GM19238 (cell line): Measurements from ENCODE around the gene CNNM4.

Experiments used
- DNase-seq: peaks from one replicate; pipeline ENCODE4 v3.0.0; 2011; ENCODE audit warnings: low spot score; ENCODE audit not compliant: insufficient read length

CNNM4 gene

DNA sequence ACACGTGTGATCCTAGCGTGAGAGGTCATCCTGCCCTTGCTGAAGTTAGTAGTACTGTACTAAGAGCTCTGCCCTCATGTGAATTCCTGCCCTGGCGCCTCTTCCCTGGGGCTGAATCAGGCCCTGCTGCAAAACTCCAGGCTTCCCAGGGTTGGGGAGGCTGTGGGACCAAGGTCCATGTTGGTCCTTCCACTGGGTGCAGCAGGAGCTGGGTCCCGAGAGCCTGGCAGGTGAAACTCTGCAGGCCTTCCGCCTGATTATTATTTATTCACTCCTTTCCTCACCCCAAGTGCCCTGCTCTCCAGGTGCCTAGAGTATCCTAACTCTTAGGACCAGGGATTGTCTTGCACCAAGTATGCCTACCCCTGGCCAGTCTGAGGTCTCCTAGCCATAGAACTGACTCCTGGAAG is 50.1 kb downstream of the CNNM4 start:
- DNase-seq: no peak

DNA sequence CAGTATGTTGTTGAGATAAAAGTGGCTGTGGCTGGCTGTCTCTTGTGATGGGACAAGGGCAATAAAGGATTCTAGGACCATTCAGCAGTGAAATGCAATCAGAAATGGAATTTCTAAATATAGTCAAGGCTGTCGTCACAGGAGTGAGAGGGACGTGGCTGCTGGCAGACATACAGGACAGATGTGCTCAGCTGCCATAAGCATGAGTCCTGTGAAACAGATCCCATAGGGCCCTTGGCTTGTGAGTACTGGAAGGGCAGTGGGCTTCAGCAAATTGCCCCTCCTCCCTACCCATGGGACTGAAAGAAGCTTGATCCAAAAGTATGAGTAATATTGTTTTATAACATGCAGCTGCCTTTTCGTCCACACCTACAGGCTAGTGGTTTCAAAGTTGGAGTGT is 51.2 kb downstream of the CNNM4 start:
- DNase-seq: no peak

DNA sequence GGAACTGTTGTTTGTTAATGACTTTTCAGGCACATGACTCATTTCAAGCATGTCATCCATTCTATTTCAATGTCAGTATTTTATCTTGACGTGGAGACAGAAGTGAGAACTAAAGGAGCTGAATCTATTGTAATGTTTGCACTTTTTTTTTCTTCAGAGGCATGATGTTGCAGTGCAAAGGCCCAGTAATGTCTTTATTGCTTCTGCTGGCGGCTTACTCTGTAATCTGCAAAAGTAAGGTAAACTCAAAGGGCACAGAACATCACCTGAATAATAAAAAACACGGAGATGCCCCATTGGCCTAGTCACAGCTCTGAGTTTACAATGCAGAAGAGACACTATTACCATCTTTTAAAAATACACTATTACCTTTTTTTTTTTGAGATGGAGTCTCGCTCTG is 53.0 kb downstream of the CNNM4 start:
- no peak for DNase-seq

DNA sequence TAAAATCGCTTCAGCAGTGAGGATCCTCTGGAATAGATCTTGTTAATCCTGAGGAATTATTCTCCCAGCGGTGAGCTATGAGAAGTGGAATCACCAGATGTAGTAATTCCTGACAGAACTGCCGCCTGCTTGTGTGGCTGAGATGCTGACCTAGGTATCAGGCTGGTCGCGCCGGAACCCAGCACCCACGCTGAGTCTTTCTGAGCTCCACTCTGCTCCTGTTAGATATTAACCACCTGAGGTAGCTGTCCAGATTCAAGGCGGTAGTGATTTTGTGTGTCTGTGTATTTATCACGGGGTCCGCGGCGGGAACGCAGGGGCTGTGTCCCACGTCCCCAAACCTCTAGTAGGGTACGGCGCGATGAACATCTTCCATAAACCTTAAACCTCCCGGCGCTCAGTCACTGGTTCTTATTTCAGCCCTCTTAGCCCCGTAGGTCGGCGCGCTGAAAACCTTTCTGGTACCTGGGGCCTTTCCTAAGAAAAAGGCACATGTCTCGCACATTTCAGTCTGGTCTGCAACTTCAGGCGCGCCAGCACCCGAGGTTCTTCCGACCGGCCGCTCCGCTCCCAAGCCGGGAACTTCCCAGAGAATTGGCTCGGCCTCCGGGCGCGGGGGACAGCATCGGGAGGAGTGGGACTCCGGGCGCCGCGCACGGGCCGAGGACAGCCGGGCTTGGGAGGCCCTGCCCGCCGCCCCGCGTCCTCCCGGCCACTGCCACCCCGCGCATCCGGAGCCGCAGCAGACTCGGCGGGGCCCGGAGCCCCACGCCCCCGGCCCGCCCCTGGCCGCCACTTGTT is 54.8 kb downstream of the CNNM4 start:
- DNase-seq: peak; percentile 49

DNA sequence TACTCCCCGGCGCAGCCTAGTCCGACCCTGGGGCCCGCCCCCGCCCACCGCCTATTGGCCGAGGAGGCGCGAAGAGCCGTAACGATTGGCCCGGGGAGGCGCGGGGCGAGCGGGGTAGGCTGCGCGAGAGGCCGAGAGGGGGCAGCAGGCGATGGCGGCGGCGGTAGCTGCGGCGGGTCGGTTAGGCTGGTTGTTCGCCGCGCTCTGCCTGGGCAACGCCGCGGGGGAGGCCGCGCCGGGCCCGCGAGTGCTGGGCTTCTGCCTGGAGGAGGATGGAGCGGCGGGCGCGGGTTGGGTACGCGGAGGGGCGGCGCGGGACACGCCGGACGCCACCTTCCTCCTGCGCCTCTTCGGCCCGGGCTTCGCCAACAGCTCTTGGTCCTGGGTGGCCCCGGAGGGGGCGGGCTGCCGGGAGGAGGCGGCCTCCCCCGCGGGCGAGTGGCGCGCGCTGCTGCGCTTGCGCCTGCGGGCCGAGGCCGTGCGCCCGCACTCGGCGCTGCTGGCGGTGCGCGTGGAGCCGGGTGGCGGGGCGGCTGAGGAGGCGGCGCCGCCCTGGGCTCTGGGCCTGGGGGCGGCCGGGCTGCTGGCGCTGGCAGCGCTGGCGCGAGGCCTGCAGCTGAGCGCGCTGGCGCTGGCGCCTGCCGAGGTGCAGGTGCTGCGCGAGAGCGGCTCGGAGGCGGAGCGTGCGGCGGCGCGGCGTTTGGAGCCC is 55.6 kb downstream of the CNNM4 start, which contains the start of gene CNNM3:
Gene CNNM3 (plus strand): TSS at position 142 of the 709 bp plus-strand sequence. CDS start 10 bp downstream, at position 152.
- peak; percentile 100 for DNase-seq

DNA sequence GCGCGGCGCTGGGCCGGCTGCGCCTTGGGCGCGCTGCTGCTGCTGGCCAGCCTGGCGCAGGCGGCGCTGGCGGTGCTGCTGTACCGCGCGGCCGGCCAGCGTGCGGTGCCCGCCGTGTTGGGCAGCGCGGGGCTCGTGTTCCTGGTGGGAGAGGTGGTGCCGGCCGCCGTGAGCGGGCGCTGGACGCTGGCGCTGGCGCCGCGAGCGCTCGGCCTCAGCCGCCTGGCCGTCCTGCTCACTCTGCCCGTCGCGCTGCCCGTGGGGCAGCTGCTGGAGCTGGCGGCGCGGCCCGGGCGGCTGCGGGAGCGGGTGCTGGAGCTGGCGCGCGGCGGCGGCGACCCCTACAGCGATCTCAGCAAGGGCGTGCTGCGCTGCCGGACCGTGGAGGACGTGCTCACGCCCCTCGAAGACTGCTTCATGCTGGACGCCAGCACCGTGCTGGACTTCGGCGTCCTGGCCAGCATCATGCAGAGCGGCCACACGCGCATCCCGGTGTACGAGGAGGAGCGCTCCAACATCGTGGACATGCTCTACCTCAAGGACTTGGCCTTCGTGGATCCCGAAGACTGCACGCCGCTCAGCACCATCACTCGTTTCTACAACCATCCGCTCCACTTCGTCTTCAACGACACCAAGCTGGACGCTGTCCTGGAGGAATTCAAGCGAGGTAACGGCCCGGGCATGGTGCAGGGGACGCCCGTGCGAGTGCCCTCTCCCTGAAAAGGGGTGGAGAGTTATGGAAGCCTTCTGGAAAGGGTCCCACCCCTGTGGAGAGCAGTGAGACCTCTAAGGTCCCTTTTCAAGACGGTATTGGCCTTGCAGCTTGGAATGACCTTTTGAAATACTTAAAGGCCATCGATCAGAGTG is 56.4 kb downstream of the CNNM4 start:
- DNase-seq: peak; percentile 32

DNA sequence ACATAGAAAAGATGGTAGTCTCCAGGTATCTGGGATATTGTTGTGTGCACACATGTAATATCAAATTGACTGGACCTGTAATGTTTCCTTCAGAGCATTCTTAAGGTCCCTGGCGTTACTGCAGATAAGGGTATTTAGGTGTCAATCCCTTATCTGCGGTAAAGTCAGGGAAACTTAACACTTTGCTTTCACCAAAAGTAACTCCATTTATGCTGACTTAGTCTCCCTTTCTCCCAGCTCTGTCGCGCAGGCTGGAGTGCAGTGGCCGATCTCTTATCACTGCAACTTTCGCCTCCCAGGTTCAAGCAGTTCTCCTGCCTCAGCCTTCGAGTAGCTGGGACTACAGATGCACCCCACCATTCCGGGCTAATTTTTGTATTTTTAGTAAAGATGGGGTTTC is 57.2 kb downstream of the CNNM4 start:
- DNase-seq: no peak

DNA sequence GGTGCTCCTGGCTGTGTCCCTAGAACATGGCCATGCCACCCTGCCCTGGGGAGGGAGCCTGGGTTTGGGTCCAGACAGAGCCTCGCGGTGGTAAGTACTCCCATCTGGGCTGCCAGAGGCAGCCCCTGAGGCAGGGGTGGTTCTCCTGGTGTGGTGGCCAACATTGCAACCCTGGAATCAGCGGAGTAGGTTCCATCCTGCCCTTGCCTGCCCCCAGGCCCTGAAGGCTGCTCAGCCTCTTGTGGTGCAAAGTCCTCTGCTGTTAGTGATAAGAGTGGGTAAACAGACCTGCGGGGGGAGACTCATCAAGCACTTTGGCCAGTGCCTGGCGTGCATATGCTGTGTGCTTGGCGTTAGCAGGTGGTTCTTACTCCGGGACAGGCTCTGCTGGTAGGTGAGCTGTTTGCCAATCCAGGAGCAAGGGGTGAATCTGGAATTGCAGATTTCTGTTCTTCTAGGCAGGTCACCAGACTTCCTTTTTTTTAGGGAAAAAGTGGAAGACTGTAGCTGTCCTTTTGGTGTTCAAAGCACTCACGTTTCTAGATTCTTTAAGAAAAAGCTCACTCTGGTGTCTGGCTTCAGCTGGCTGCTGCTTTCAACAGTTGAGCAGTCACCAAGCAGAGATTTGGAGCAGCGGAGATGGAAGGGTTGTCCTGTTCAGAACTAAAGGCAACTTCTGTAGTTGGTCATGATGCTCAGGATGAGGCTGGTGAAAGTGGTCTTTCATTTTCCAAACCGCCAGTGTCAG is 58.6 kb downstream of the CNNM4 start:
- DNase-seq: no peak

DNA sequence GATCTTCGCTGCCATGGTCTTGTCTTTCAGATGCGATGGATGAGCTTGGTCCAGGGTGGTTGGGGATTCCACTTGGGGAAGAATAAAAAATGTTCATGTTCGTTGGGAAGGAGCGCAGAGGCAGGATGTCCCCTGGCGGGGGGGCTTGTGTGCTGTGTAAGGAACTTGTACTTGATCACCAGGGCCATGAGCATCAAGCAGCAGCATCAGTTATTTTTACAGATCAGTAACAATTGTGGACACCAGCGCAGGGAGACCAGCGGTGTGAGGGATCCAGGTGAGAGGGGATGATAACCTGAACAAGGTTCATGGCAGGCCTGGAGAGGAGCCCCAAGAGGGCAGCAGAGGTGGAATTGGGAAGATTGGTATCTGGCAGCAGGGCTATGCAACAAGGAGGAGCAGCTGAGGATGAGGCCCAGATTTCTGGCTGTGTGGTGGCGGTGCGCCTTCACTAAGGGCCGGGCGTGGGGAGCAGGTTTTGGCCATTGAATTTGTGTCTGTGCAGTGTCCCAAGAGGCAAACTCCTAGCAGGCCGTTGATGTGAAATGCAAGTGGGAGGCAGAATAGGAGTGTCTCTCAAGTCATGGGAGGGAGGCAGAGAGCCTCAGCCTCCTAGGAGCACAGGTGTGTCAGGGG is 59.3 kb downstream of the CNNM4 start:
- no peak for DNase-seq

DNA sequence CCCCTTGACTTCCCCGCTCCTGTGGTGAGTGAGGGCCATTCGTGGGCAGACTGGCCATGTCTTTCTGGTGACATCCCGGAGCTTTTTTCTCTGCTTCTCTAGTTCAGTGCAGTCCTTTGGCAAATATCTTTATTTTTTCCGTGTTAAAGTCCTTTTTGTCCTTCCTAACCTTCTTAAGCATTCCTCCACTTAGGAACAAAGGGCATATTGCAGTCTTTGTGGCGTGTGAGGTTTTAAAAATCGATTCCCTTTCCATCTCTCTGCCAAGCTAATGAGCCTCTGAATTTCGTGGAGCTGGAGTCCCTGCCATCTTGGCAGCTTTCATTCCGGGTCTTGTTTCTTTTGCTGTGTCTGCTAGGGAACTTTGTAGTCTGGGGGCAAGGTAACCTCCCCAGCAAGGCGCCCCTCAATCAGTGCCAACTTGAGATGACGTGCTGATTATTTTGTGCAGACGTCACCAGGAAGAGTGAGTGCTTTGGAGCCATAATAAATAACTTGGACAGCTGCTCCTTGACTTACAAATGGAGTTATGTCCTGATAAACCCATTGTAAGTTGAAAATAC is 60.5 kb downstream of the CNNM4 start:
- no peak for DNase-seq

DNA sequence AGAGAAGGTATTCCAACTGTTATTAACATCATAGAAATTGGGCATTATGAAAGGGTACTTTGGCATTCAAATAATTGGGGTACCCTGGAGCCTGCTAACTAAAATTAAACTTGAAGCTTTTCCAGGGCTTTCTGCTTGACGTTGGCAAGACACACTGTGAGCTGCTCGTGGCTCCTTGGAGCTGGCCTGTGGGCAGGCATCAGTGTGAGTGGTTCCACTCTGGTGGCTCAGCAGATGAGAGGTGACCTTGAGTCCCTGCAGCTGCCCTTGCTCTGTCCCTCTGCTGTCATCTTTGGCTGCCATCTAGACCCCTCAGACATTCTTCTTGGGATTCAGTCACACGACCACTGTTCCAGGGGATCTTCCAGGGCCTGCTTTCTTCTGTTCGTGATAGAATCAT is 62.1 kb downstream of the CNNM4 start:
- DNase-seq: no peak

DNA sequence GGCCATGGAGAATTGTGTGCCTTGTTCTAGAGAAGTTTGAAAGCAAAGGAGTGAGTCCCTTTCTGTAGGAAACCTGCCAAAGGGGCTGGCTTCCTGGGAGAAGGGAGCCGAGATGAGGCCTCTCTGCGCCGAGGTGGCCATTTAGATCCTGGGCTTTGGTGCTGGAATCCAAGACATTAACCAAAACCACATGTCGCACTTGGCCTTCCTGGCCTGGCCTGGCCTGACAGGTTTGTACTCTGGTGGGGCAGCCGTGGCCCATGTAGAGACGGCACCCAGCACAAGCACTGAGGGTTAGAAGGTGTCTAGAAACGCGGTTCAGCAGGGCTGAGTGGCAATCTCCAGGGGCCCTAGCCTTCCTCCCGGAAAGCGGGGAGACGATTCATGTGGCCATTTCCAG is 62.5 kb downstream of the CNNM4 start:
- no peak for DNase-seq

DNA sequence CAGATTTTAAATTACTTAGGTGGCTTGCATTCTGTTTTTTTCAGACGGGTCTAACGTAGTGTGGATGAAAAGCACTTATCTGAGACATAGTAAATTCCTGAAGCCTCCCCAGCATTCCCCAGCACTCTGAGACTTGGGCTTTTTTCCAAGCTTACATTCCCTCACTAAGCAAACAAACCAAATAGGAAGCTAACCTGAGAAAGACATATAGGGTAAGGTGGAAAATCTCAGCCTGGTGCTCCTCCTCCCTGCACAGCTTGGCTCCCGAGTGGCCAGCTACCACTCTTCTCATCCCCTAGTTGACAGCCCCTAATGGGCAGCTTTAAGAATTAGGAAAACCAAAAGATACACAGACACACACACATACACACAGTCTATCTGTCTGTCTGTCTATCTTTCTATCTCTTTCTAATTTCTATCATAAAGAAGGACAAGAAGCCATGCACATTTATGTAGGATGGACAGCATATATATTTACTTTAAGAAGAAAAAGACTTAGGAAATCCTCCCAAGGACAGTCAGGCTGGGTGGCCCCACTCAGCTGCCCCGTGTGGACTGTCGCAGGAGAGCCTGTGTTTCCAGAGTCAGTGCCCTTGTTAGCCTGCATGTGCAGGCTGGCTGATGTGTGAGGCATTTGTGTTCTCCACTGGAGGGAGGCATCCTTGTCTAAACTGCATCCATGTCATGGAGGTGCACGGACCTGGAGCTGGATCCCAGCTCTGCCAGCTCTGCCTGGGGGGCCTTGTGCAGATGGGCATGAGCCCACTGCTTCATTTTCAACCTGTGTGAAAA is 63.6 kb downstream of the CNNM4 start:
- DNase-seq: no peak

DNA sequence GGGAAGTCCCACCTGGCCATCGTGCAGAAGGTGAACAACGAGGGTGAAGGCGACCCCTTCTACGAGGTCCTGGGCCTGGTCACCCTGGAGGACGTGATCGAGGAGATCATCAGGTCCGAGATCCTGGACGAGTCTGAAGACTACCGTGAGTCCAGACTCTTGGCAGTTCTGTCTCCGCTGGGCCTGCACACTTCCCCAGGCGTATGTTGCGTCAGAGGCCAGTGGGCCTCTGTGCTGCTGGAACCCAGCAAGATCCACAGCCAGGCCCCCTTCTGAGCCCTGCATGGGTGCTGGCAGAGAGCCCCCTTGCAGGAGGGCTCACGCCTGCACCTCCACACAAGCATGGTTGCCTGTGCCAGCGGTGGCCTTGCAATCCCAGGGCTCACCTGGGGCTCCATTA is 64.4 kb downstream of the CNNM4 start:
- DNase-seq: no peak

DNA sequence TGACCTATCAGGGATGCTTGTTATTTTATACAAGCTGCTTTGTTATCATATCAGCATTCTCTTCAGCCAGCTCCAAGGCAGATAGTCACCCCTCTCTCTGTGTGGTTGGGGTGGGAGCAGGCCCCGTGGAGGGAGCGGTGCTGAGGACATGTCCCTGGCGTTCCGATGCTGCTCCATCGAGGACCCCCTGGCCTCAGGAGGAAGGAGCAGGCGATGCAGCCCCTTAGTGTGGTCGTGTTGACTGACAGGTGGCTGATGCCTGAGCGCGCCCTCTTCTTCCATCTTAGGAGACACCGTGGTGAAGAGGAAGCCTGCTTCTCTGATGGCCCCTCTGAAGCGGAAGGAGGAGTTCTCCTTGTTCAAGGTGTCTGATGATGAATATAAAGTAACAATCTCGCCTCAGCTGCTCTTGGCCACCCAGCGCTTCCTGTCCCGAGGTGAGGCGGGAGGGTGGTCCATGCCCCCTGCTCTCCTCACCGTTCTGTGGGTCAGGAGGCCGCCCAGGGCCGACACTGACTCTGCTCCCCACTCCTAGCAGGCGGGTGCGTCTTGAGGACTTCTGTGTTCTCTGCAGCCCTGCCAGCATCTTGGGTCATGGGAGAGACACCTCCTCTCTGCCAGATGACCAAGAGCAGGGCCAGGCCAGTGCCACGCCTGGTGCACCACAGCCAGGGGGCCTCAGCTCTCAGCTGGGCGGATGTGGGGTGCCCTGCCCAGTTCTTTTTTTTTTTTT is 66.0 kb downstream of the CNNM4 start:
- no peak for DNase-seq

DNA sequence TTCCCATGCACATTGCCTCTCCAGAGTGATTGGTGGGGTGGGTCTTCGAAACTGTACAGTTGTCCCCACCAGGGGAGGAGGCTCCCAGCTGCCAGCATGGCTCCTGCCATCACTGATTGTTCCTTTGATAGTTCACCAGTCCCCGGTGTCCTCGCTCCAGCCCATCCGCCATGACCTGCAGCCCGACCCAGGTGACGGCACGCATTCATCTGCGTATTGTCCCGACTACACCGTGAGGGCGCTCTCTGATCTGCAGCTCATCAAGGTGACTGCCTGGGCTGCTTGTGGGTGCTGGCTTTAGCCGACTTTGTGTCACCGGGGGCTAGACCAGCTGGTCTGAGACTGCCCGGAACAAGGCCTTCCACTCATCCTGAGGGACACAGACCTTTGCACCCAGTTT is 67.7 kb downstream of the CNNM4 start:
- DNase-seq: no peak

DNA sequence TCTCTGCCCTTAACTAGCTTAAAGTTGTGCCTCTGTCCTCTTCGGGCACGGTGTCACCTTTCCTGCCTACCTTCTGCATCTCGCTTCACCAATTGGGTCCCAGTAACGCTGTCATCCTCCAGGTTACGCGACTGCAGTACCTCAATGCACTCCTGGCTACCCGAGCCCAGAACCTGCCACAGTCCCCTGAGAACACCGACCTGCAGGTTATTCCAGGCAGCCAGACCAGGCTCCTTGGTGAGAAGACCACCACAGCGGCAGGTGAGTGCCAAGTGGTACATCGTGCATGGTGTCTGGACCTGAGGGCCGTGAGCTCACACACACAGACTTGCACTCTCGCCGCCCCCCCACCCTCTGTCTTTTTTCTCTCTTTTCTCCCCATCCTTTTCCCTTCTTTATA is 68.2 kb downstream of the CNNM4 start:
- no peak for DNase-seq

DNA sequence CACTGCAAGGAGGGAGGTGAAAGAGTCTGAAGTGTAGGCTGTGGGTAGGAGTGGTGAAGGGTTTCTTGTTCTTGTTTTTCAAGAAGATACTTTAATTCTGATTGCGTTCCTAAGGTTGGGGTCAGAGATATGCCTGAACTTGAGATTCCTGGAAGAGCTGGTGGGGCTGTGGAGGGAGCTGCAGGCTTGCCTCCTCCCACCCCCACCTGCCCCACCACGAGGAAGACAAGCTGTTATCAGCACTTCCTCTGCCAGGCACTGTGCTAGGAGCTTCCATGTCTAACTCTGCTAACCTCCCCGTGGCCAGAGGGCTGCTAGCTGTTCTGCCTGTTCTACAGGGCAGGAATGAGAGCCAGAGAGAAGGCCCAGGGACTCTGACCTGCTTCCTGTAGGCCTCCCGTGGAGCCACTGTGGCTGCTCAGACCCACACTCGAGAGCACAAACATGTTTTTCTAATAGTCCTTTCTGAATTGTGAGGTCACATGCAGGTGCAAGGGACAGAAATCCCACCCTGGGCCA is 69.4 kb downstream of the CNNM4 start:
- no peak for DNase-seq

DNA sequence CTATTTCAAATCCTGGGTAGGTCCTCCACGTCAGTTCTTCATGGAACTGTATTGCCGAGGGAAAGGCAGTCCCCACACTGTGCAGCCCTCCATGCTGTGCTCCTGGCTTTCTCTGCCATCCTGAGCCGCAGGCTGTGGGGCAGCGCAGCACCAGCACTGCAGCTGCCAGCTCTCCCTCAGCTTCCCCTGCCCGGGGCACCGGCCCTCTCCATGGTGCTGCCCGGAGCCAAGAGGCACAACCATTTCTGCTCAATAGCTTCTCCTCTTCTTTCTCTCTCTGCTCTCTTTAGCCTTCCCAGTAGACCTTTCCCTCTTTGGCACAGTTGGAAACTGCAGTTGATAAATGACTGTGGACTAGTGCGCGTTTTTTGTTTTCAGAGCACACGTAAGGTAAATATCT is 71.0 kb downstream of the CNNM4 start:
- no peak for DNase-seq
